Measurements from ENCODE around the gene RBM42.

DNA sequence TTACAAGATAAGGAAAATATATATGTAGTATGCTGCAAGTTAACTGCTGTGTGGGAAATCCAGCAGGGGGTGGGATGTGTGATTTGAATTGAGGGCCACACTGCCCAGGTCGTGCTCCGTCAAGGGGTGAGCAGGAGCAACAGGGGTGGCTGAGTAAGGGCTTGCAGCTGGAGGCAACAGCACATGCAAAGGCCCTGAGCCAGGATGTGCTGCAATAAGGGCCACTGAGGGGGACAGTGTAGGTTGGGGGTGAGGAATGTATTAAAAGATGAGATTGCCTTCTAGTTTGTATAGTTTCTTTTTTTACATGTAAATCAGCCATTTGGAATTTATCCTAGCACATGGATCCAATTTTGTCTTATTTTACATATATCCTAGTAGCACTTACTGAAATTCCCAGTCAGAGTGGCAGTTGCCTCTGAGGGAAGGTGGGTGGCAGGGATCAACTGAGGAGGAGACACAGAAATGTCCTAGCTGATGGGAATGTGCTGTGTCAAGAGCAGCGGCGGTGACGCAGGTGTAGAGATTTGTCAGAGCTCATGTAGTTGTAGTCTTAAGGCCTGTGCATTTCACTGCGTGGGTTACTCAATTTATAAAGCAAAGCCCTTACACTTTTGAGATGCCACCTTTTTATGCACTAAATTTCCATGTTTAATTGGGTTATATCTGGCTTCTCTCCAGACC lies 5.4 kb upstream of the RBM42 start:
- no peak for TF ChIP-seq TAF1 (IDR thresholded peaks at IDR 0.05; ENCODE audit: borderline replicate concordance, low read depth, low read length)
- 0 out of 2 replicates have a peak, but pooled peaks have one; percentile 19 for TF ChIP-seq POLR2AphosphoS5 (IDR thresholded peaks at IDR 0.05; ENCODE audit: low read depth, low read length)
- TF ChIP-seq POLR2A (IDR thresholded peaks at IDR 0.05; ENCODE audit: low read depth, low read length) = no peak
